PC-9 (cell line): ENCODE measurements around the gene ERI3.

Experiments used
- EZH2 ChIP-seq: fragments of 200-600 bp; sonication (generic); IDR thresholded peaks from 2 replicates; pipeline ENCODE4 v1.8.0; 2017; ENCODE audit warnings: antibody characterized with exemption, low read depth
- TF ChIP-seq, protein P1 (sequence below): fragments of 200-600 bp; sonication (generic); conservative IDR thresholded peaks from 2 replicates; pipeline ENCODE4 v1.6.1; 2017; ENCODE audit warnings: mixed run types, antibody characterized with exemption, mild to moderate bottlenecking, moderate library complexity

DNA sequence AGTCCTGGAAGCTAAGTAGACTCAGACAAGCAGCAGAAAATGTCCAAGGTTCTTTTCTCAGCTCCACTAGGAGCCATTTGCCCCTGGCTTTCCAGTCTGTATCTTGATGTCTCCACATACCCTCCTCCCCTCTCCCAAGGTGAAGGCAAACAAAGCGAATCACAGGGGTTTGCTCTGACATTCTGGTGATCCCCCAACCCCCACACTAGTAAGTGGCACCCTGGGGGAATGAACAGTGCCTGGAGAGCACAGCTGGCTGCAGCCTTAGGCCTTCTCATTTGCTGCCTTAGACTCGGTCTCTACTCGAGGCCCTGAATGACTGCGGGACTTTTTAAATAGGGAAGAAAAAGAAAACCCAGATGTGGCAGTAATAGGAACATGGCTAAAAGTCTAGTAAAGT lies 15.3 kb downstream of the ERI3 start:
- TF ChIP-seq, protein P1, sequence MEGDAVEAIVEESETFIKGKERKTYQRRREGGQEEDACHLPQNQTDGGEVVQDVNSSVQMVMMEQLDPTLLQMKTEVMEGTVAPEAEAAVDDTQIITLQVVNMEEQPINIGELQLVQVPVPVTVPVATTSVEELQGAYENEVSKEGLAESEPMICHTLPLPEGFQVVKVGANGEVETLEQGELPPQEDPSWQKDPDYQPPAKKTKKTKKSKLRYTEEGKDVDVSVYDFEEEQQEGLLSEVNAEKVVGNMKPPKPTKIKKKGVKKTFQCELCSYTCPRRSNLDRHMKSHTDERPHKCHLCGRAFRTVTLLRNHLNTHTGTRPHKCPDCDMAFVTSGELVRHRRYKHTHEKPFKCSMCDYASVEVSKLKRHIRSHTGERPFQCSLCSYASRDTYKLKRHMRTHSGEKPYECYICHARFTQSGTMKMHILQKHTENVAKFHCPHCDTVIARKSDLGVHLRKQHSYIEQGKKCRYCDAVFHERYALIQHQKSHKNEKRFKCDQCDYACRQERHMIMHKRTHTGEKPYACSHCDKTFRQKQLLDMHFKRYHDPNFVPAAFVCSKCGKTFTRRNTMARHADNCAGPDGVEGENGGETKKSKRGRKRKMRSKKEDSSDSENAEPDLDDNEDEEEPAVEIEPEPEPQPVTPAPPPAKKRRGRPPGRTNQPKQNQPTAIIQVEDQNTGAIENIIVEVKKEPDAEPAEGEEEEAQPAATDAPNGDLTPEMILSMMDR: no peak
- no peak for TF ChIP-seq EZH2
